ENCODE data around the gene PPP1R14B. TPM values are rescaled to one million over a fixed set of nuclear protein-coding genes. Genes with fewer than 3 reads are reported as not detected.

The PPP1R14B gene
- total and polyA plus RNA-seq, 4 donors: 24.2 to 57.6 (median 38.3) TPM

- TF ChIP-seq CTCF (IDR thresholded peaks at IDR 0.05; ENCODE audit: low read depth, low read length, missing input control) (no peak), JUND (IDR thresholded peaks at IDR 0.05) (no peak), FOXA2 (IDR thresholded peaks at IDR 0.05) (no peak)
Observed at GRCh38 chr11:64249563-64250414, 3.0 kb upstream of the PPP1R14B start (continued).

- Histone ChIP-seq H3K4me3 (ENCODE audit: low read depth in 1 of 3, low read length in 3 of 3) (no peak overlapping the region), H3K27me3 (ENCODE audit: control insufficient read depth in 4 of 4, insufficient read depth in 4 of 4, low read length in 3 of 4) (no peaks in the 10 kb centered on the region), H3K27ac (ENCODE audit: low read depth in 1 of 2, low read length in 2 of 2) (no peak overlapping the region), H3K4me1 (ENCODE audit: control insufficient read depth in 4 of 4, insufficient read depth in 4 of 4, low read length in 3 of 4) (peaks cover 10 to 64% (median 48%) of the 10 kb centered on the region in 4 donors), H3K9ac (ENCODE audit: low read depth in 1 of 2, low read length in 2 of 2) (no peak overlapping the region), H3K9me3 (ENCODE audit: control insufficient read depth in 4 of 4, low read length in 3 of 4) (no peaks in the 10 kb centered on the region), H3K36me3 (ENCODE audit: control insufficient read depth in 4 of 4, insufficient read depth in 3 of 4, low read depth in 1 of 4, low read length in 3 of 4) (peaks cover 0 to under 1% (median under 1%) of the 10 kb centered on the region in 4 donors)
- WGBS: 93% methylated on average over 4 of the region's 4 CpGs
- TF ChIP-seq NR2F2 (IDR thresholded peaks at IDR 0.05): no peak
- no peak for TF ChIP-seq RAD21 (IDR thresholded peaks at IDR 0.05)
- TF ChIP-seq RXRA (IDR thresholded peaks at IDR 0.05): no peak
- TF ChIP-seq EGR1 (IDR thresholded peaks at IDR 0.05; ENCODE audit: low read depth in 2 of 2): no peak
- no peak for TF ChIP-seq REST (IDR thresholded peaks at IDR 0.05)
- no peak for TF ChIP-seq FOXA2 (IDR thresholded peaks at IDR 0.05)
- TF ChIP-seq, protein P1, sequence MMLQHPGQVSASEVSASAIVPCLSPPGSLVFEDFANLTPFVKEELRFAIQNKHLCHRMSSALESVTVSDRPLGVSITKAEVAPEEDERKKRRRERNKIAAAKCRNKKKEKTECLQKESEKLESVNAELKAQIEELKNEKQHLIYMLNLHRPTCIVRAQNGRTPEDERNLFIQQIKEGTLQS (IDR thresholded peaks at IDR 0.05): no peak
- TF ChIP-seq, protein P2, sequence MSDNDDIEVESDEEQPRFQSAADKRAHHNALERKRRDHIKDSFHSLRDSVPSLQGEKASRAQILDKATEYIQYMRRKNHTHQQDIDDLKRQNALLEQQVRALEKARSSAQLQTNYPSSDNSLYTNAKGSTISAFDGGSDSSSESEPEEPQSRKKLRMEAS (IDR thresholded peaks at IDR 0.05): no peak
- TF ChIP-seq TAF1 (conservative IDR thresholded peaks at IDR 0.05): no peak
- no peak for TF ChIP-seq GABPA (IDR thresholded peaks at IDR 0.05 in 1 of 2, conservative IDR thresholded peaks at IDR 0.05 in 1 of 2)
- TF ChIP-seq, protein P3, sequence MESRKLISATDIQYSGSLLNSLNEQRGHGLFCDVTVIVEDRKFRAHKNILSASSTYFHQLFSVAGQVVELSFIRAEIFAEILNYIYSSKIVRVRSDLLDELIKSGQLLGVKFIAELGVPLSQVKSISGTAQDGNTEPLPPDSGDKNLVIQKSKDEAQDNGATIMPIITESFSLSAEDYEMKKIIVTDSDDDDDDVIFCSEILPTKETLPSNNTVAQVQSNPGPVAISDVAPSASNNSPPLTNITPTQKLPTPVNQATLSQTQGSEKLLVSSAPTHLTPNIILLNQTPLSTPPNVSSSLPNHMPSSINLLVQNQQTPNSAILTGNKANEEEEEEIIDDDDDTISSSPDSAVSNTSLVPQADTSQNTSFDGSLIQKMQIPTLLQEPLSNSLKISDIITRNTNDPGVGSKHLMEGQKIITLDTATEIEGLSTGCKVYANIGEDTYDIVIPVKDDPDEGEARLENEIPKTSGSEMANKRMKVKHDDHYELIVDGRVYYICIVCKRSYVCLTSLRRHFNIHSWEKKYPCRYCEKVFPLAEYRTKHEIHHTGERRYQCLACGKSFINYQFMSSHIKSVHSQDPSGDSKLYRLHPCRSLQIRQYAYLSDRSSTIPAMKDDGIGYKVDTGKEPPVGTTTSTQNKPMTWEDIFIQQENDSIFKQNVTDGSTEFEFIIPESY (IDR thresholded peaks at IDR 0.05): no peak
- no peak for TF ChIP-seq SP1 (IDR thresholded peaks at IDR 0.05)
- no peak for TF ChIP-seq CTCF (IDR thresholded peaks at IDR 0.05; ENCODE audit: low read depth, low read length, missing input control)
- TF ChIP-seq JUND (IDR thresholded peaks at IDR 0.05): no peak
- no peak for TF ChIP-seq HNF4A (conservative IDR thresholded peaks at IDR 0.05)
- TF ChIP-seq FOXA1 (IDR thresholded peaks at IDR 0.05): no peak
- no peak for TF ChIP-seq YY1 (IDR thresholded peaks at IDR 0.05)
- no peak for TF ChIP-seq HNF4G (IDR thresholded peaks at IDR 0.05)
- no peak for DNase-seq (ENCODE audit: low spot score)
Observed at GRCh38 chr11:64249038-64249437, 2.3 kb upstream of the PPP1R14B start.
